PC-3 (cell line): ENCODE measurements around the gene PMP22.

ENCODE experiments used
- CTCF ChIP-seq: fragments of 300-600 bp; sonication (generic); conservative IDR thresholded peaks from 2 replicates; pipeline ENCODE4 v1.5.1; 2017; ENCODE audit warnings: antibody characterized with exemption, low read depth, mild to moderate bottlenecking, low read length
- EZH2phosphoT487 ChIP-seq: fragments of 300-600 bp; sonication (generic); IDR thresholded peaks from 2 replicates; pipeline ENCODE4 v1.6.1; 2018; ENCODE audit warnings: mild to moderate bottlenecking, antibody characterized with exemption, low read length, borderline replicate concordance

DNA sequence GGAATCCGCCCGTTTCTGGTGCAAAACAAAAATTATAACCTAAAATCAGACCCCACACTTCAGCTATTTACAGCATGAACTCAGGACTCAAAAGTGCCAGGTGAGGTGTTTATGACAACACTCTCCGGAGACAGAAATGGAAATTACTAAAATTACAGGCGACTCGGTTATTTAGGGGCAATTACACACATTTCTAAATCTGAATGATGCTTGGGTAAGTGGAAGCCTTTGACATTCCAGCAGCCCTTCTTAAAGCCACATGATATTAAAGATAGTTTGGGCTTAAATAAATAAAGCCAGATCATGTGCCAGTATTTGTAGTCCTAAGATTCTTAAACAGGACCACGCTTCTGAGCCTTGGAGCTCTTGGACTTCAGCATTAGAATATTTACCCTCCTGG is 36.7 kb upstream of the PMP22 start:
- TF ChIP-seq CTCF (no peak), EZH2phosphoT487 (no peak)
